SK-N-SH (cell line): ENCODE results near the gene RAI2.

Experiments used
- EP300 ChIP-seq, 2 experiments: IDR thresholded peaks; 2 replicates each; pipeline versions ENCODE4 v1.4.0 to v1.6.1; 2012; ENCODE audit warnings: borderline replicate concordance in 1 of 2, low read depth in 1 of 2, low read length in 1 of 2
- IRF3 ChIP-seq: fragments of 150-350 bp; IDR thresholded peaks from 2 replicates; pipeline ENCODE4 v1.6.1; 2016; ENCODE audit warnings: mild to moderate bottlenecking, low read depth, low read length
- NFIC ChIP-seq: IDR thresholded peaks from 2 replicates; pipeline ENCODE4 v1.4.0; 2012; ENCODE audit warnings: borderline replicate concordance
- NRF1 ChIP-seq: IDR thresholded peaks from 2 replicates; pipeline ENCODE4 v1.6.1; 2012; ENCODE audit warnings: low read depth, mild to moderate bottlenecking, low read length
- POLR2AphosphoS5 ChIP-seq: IDR thresholded peaks from 2 replicates; pipeline ENCODE4 v1.6.1; 2012; ENCODE audit warnings: low read depth, low read length
- USF1 ChIP-seq: IDR thresholded peaks from 2 replicates; pipeline ENCODE4 v1.4.0; 2012; ENCODE audit warnings: low read depth, borderline replicate concordance
- TF ChIP-seq, protein P1 (sequence below): fragments of 200-600 bp; sonication (generic); IDR thresholded peaks from 2 replicates; pipeline ENCODE4 v1.6.1; 2017; ENCODE audit warnings: antibody characterized with exemption, mild to moderate bottlenecking, moderate library complexity

DNA sequence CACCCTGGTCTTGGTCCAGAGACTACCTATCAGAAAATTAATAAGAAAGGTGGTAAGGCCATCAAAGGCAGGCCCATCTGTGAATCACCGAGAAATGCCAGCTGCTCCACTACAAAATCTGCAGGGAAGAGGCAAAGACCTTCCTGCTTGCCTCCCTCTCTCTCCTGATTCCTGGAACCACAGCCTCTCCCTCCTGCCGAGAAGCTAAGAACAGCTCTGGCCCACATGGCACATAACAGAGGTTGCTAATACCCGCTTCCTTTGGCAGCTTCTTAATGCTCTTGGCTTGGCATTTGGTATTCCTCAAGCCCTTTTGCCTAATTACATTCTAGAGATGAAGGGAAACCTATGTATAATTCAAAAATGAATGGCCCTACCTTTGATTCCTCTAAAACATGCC lies 32.9 kb downstream of the RAI2 start:
- TF ChIP-seq, protein P1, sequence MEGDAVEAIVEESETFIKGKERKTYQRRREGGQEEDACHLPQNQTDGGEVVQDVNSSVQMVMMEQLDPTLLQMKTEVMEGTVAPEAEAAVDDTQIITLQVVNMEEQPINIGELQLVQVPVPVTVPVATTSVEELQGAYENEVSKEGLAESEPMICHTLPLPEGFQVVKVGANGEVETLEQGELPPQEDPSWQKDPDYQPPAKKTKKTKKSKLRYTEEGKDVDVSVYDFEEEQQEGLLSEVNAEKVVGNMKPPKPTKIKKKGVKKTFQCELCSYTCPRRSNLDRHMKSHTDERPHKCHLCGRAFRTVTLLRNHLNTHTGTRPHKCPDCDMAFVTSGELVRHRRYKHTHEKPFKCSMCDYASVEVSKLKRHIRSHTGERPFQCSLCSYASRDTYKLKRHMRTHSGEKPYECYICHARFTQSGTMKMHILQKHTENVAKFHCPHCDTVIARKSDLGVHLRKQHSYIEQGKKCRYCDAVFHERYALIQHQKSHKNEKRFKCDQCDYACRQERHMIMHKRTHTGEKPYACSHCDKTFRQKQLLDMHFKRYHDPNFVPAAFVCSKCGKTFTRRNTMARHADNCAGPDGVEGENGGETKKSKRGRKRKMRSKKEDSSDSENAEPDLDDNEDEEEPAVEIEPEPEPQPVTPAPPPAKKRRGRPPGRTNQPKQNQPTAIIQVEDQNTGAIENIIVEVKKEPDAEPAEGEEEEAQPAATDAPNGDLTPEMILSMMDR, result no peak
- TF ChIP-seq POLR2AphosphoS5 (no peak), NRF1 (no peak), USF1 (no peak), NFIC (no peak), IRF3 (no peak), EP300 (IDR thresholded peaks at IDR 0.05; ENCODE audit: borderline replicate concordance in 1 of 2, low read depth in 1 of 2, low read length in 1 of 2) (no peak)
